Measurements from ENCODE around the gene ASPG.

DNA sequence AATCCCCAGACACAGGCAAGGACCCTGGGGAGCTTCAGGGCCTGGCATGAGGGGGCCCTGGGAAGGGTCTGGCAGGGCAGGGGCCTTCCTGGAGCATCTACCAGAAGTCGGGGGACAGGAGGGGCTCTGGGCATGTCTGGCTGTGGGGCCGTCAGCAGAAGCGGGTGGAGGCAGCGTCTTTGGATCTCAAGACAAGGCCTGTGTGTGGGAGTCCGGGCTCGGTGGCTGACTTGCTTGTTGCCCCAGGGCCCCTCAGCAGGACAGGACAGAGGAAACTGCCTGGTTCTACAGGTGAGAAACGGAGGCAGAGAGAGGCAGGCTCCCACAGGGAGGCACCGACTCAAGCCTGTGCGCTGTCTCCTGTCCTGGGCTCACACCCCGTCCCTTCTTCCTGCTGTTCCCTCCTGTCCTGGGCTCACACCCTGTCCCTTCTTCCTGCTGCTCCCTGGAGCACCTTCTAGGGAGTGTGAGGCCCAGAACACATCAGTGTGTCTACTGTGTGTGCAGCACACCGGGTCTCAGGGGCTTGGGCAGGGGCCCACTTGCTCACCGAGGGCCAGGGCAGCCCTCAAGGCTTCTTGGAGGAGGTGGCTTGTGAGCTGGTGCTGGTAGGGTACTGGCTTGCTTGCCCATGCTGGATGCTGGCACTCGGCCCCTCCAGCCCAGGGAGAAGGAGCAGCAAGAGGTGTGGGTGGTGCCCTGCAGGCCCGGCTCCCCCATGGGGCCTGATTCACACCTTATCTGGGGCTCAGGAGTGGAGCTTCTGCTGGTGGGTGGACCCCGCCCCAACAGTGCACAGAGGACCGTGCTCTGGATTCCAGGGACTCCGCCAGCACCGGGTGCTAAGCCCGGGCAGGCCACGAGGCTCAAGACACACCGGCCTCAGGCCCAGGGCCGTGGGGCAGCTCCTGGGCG, 14.9 kb downstream of the ASPG start:
- TF ChIP-seq, protein P1, sequence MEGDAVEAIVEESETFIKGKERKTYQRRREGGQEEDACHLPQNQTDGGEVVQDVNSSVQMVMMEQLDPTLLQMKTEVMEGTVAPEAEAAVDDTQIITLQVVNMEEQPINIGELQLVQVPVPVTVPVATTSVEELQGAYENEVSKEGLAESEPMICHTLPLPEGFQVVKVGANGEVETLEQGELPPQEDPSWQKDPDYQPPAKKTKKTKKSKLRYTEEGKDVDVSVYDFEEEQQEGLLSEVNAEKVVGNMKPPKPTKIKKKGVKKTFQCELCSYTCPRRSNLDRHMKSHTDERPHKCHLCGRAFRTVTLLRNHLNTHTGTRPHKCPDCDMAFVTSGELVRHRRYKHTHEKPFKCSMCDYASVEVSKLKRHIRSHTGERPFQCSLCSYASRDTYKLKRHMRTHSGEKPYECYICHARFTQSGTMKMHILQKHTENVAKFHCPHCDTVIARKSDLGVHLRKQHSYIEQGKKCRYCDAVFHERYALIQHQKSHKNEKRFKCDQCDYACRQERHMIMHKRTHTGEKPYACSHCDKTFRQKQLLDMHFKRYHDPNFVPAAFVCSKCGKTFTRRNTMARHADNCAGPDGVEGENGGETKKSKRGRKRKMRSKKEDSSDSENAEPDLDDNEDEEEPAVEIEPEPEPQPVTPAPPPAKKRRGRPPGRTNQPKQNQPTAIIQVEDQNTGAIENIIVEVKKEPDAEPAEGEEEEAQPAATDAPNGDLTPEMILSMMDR (IDR thresholded peaks at IDR 0.05; ENCODE audit: low read depth, low read length, poor library complexity, severe bottlenecking) = no peak
- TF ChIP-seq EZH2phosphoT487 (IDR thresholded peaks at IDR 0.05; ENCODE audit: borderline replicate concordance, low read length) = no peak

Data from DOHH2 (cell line).